ENCODE results near the gene PSTK.

The PSTK gene

DNA sequence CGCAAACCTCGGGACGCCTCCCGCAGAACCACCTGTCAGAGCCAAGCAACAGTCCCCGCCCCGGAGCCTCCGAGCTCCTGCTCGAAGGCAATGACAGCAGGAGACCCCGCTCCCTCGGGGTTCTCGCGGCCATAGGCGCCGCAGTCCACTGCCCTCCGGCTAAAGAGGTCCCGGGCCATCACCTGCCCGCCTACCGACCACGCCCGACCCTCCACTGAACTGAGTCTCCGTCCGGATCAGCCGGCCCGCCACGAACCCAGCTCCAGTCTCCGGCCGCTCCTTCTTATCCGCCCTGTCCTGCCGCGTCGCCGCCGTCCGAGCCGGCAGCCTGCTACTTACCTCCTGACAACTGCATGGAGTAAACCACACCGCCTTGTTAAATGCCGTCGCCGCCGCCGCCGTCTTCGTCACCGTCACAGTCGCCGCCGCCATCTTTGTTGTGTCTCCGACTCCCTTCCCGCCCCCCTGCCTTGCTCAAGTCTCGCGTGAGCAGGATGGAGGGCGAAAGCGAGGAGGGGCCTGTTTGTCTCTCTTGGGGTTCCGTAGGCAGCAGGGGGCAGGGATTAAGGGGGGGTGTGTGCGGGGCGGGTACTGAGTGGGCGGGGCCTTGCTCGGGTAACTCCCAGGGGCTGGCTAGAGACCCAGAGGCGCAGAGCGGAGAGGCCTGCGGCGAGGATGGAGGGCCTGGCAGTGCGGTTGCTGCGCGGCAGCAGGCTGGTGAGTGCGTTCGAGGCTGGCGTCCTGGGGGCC lies 28.3 kb downstream of the PSTK start, which contains the start of the genes ACADSB and IKZF5:
Gene ACADSB (plus strand): TSS at position 652 of the 750 bp plus-strand sequence. CDS start 24 bp downstream, at position 676.
Gene IKZF5 (minus strand): TSS at position 441 of the 750 bp plus-strand sequence. CDS start 10,170 bp downstream, outside the sequence.
- H3K79me2 ChIP-seq (ENCODE audit: low read length), result peaks cover 54% of the 10 kb centered on the region
- no peaks in the 10 kb centered on the region for H3K36me3 ChIP-seq (replicated peaks; ENCODE audit: low read depth, low read length)
- H3K27ac ChIP-seq (ENCODE audit: low read length), result peak within 1 kb of the TSS; percentile 39
- 0 out of 2 replicates have a peak, but pooled peaks cover 7% of the 10 kb centered on the region for H4K20me1 ChIP-seq (ENCODE audit: insufficient read depth, low read length)
- H3K4me3 ChIP-seq (ENCODE audit: low read length), result peak within 1 kb of the TSS; percentile 98
- TF ChIP-seq, protein P1, sequence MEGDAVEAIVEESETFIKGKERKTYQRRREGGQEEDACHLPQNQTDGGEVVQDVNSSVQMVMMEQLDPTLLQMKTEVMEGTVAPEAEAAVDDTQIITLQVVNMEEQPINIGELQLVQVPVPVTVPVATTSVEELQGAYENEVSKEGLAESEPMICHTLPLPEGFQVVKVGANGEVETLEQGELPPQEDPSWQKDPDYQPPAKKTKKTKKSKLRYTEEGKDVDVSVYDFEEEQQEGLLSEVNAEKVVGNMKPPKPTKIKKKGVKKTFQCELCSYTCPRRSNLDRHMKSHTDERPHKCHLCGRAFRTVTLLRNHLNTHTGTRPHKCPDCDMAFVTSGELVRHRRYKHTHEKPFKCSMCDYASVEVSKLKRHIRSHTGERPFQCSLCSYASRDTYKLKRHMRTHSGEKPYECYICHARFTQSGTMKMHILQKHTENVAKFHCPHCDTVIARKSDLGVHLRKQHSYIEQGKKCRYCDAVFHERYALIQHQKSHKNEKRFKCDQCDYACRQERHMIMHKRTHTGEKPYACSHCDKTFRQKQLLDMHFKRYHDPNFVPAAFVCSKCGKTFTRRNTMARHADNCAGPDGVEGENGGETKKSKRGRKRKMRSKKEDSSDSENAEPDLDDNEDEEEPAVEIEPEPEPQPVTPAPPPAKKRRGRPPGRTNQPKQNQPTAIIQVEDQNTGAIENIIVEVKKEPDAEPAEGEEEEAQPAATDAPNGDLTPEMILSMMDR (IDR thresholded peaks at IDR 0.05; ENCODE audit: low read depth, low read length), result no peak
- TF ChIP-seq EZH2phosphoT487 (IDR thresholded peaks at IDR 0.05; ENCODE audit: low read depth), result no peak
- H3K27me3 ChIP-seq (ENCODE audit: low read depth, low read length), result no peaks in the 10 kb centered on the region
- H3K4me1 ChIP-seq (ENCODE audit: low read length), result peaks cover 18% of the 10 kb centered on the region
- no peaks in the 10 kb centered on the region for H3K9me3 ChIP-seq (ENCODE audit: insufficient read depth, low read length)
- peak within 1 kb of the TSS; percentile 83 for H2AFZ ChIP-seq (ENCODE audit: low read depth, low read length)
- H3K4me2 ChIP-seq (ENCODE audit: low read length), result peak within 1 kb of the TSS; percentile 91
- peak within 1 kb of the TSS; percentile 81 for H3K9ac ChIP-seq (ENCODE audit: low read length)

DNA sequence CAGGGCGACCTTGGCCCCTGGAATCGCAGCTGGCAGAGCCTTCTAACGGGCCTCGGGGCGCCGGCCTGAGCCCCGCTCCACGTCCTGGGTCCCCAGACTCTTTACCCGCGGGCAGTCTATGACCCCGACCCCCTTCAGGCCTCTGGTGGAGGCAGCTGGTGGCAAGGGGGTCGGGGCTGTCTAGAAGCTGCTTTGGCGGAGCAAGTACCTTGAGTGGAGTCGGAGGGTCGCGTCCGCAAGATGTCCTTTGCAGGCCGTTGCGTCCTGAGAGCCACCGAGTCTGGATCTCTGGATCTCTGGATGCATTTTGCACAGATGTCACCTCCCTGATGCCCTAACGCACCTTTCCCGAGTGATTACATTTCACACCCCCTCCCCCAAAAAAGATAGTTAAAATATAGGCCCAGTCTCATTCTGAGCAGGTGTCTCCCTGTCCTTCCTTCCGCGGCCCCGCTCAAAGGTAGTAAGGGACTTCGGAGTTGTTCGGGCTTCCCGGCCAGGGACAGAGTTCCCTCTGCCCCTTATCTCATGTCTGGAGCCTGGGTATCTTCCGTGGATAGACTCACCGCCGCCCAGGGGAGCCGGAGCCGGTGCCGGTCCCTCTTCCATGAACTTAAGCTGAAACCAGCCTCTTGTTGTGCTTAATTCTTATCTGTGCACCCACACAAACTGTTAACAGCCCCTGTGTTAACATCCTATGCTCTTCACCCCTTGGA lies 29.1 kb downstream of the PSTK start:
- H3K9ac ChIP-seq (ENCODE audit: low read length), result peak overlapping the region; percentile 81
- peak overlapping the region; percentile 98 for H3K4me3 ChIP-seq (ENCODE audit: low read length)
- H3K9me3 ChIP-seq (ENCODE audit: insufficient read depth, low read length), result no peaks in the 10 kb centered on the region
- peak overlapping the region; percentile 83 for H2AFZ ChIP-seq (ENCODE audit: low read depth, low read length)
- 0 out of 2 replicates have a peak, but pooled peaks cover 7% of the 10 kb centered on the region for H4K20me1 ChIP-seq (ENCODE audit: insufficient read depth, low read length)
- H3K4me1 ChIP-seq (ENCODE audit: low read length), result peaks cover 18% of the 10 kb centered on the region
- H3K27me3 ChIP-seq (ENCODE audit: low read depth, low read length), result no peaks in the 10 kb centered on the region
- TF ChIP-seq, protein P1 (IDR thresholded peaks at IDR 0.05; ENCODE audit: low read depth, low read length), result no peak
- no peak for TF ChIP-seq EZH2phosphoT487 (IDR thresholded peaks at IDR 0.05; ENCODE audit: low read depth)
- H3K4me2 ChIP-seq (ENCODE audit: low read length), result peak overlapping the region; percentile 91
- H3K27ac ChIP-seq (ENCODE audit: low read length), result no peak overlapping the region
- peaks cover 47% of the 10 kb centered on the region for H3K79me2 ChIP-seq (ENCODE audit: low read length)
- H3K36me3 ChIP-seq (replicated peaks; ENCODE audit: low read depth, low read length), result no peaks in the 10 kb centered on the region

DNA sequence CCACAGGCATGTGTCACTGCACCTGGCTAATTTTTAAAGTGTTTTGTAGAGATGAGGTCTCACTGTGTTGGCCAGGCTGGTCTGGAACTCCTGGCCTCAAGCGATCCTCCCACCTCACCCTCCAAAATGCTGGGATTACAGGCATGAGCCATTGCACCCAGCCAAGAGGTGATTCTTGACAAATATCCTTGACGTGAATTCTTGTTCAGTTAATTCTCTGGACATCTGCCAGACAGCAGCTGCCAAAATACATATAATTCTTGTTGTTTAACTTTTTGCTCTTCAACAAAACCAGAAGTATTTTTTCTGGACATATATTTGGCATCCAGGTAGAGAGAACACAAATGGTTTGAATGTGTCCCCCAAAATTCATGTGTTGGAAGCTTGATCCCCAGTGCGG lies 31.8 kb downstream of the PSTK start:
- H3K36me3 ChIP-seq (replicated peaks; ENCODE audit: low read depth, low read length), result no peaks in the 10 kb centered on the region
- no peaks in the 10 kb centered on the region for H3K27me3 ChIP-seq (ENCODE audit: low read depth, low read length)
- H2AFZ ChIP-seq (ENCODE audit: low read depth, low read length), result no peak overlapping the region
- no peak overlapping the region for H3K27ac ChIP-seq (ENCODE audit: low read length)
- no peak overlapping the region for H3K4me3 ChIP-seq (ENCODE audit: low read length)
- H3K79me2 ChIP-seq (ENCODE audit: low read length), result peaks cover 20% of the 10 kb centered on the region
- peaks cover 13% of the 10 kb centered on the region for H3K4me1 ChIP-seq (ENCODE audit: low read length)
- no peak overlapping the region for H3K9ac ChIP-seq (ENCODE audit: low read length)
- no peaks in the 10 kb centered on the region for H3K9me3 ChIP-seq (ENCODE audit: insufficient read depth, low read length)
- TF ChIP-seq EZH2phosphoT487 (IDR thresholded peaks at IDR 0.05; ENCODE audit: low read depth), result no peak
- TF ChIP-seq, protein P1 (IDR thresholded peaks at IDR 0.05; ENCODE audit: low read depth, low read length), result no peak
- no peak overlapping the region for H3K4me2 ChIP-seq (ENCODE audit: low read length)
- 0 out of 2 replicates have a peak, but pooled peaks cover 3% of the 10 kb centered on the region for H4K20me1 ChIP-seq (ENCODE audit: insufficient read depth, low read length)

Data from OCI-LY3 (cell line).